Activated naive CD4-positive, alpha-beta T cell treated with Interleukin-2 at 50 U/mL for 16 hours (primary cell): Measurements from ENCODE around the gene CCDC71.

Experiments
- DNase-seq: peaks from one replicate; pipeline ENCODE4 v3.0.0-alpha.2; 2020

The CCDC71 gene

DNA sequence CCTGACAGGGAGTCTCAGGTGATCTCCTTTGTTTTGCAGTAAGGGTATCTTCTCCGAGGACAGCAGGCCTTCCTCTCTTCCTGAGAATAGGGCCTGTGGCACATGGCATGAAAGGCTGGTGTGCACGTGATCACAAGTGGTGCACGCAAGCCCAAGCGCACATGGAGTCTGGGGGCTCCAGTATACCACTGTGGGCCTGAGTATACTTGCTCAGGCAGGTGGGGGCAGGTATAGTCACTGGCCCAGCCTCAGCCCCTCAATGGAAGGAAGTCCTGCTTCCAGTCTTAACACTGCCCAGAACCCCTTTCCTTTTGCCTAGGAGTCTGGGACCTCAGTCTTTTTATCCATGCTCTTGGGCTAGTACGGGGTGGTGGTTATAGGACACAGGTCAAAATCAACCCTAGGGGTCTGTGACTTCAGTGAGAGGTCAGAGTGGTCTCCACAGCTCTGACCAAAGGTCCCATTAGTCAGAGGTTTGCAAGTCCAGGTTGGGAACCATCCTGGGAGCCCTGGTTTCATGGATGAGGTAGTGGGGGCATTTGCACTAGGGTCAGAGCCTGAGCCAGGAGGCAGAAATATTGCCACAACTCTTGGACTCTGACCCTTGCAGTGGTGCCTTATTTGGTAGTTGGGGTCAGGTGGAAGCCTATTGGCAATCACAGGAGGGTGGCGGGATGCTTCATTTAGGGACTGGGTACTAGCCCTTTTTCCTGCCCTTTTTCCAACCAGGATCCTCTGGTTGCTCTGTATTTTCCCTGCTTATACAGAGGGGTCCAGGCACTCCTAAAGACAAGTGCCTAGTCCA is 823 bp upstream of the CCDC71 start:
- no peak for DNase-seq

DNA sequence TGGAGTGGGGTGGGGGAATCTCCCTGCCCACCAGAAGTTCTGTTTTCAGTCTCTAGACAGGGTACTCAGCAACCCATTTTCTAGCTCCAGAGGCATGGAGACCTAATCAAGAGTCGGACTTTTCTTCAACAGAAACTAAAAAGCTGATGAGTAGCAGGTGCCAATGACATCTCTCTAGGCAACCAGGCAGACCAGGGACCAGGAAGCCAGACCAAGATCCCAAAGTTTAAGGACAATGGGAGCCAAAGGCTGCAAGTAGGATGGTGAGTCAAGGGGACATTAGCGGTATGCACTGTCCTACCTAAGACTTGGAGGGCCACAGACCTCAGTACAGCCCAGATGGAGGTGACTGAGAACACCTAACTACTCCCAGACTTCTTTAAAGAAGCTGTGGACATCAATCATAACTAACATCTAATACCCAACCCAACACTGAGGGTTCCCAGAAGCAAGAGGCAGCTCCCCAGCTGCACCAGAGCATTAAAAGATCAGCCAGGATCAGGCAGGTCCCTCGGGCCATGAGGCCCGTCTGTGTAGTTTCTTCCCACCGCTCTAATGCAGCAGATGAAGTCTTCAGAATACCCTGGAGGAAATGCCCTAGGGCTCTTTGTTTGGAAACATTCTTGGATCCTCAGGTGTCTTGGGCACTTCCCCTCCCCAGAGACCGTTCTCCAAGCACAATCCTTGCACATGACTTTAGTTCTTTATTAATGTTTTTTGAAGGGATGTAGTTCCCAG is 979 bp downstream of the CCDC71 start:
- DNase-seq: no peak

DNA sequence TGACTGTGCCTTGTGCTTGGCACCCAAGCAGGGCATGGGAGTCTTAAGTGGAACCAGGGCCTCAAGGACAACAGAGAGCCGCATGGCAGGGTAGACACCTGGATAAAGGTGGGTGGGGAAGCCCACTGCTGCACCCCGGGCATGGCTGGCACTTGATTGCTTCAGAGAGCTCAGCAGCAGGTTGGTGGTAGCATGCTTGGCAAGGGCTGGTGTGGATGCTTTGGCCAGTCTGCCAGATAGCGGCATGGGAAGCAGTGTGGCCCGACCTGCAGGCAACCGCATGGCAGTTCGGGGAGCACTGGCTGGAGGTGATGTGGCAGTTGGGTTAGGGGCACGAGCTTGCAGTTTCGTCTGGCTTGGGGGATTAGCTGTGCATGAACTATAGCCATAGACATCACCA is 2.5 kb downstream of the CCDC71 start:
- no peak for DNase-seq

DNA sequence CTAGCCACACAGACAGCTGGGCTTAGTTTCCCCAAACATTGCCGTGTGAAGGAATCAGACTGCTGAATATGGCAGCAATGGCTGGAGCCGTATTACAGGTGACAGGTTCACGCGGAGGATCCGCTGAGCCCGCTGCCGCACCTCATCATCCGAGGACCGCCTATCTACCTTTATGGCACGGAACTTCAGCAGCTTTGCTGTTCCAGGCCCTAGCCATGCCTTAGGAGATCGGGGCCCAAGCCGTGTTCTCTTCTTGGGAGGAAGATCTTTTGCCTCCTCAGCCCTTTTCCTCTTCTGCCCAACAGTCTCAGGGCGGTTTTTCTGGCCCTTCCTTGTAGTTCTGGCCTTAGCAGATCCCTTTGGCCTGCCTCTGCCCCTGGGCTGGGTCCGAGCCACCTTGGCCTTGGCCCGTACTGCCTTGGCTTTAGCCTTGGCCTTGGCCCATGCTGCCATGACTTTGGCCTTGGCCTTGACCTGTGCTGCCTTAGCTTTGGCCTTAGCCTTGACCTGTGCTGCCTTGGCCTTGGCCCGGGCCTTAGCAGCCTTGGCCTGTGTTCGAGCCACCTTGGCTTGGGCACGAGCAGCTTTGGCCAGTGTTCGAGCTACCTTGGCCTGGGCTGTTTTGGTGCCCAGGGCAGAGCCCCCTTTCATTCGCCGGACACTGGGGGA is 3.2 kb downstream of the CCDC71 start:
- no peak for DNase-seq

DNA sequence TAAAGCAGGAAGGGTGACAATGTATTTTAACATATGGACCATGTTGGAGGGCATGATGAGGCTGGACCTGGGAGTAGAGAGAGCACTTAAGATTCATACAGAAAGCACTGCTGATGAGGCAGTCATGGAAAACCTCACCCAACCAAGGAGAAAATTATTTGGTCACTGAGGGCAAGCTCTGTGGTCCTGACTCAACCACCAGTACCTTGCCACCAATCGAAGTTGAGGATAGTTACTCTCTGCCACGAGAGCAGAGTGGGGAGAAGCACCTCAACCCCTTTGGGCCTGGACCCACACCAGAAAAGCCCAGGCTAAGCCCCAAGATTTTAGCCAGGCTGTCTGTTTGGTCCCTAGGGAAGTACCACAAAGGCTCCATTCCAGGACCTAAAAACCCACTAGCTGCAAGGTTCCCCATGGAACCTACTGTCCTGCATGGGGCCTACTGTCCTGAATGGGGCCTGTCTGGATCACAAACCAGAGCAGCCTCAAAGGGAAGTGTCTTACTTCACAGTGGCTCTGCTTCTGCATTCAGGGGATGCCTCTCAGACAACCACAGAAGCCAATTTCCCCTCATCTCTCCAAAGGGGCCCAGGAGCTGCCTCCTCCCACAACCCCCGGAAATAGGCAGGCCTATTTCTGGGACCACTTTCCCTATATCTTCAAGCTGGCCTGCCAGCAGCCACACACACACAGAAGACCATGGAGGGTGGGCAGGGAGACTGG is 4.2 kb downstream of the CCDC71 start:
- DNase-seq: no peak

DNA sequence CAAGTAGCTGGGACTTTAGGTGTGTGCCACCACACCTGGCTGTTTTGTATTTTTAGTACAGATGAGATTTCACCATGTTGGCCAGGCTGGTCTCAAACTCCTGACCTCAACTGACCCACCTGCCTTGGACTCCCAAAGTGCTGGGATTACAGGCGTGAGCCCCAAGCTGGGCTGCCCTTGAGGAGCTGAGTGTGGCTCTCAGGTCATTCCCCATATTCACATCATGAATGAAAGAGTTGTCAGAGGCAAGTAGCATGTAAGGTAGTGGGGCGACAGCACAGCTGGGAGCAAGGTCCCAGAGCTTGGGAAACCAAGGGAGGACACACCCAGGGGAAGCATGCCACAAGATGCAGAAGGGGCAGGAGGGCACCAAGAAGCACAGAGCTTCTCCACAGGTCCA is 4.9 kb downstream of the CCDC71 start:
- no peak for DNase-seq

DNA sequence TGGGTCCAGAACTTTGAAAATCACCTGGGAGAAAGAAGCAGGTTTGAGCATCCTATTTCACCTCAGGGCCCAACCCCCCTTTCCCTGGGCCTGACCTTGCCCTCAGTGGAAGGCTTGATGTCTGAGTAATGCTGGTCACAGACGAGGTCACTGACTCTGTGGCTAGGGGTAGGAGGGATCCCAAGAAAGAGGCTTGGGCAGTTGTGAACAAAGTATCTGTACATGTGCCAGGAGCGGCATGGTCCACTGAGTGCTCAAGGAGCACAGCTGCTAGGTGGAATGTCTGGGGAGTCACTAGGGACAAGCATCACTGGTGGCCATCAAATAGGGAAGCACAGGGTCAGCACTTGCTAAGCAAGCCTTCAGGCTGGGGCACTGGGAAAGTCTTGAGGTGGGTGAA is 7.3 kb downstream of the CCDC71 start:
- no peak for DNase-seq

DNA sequence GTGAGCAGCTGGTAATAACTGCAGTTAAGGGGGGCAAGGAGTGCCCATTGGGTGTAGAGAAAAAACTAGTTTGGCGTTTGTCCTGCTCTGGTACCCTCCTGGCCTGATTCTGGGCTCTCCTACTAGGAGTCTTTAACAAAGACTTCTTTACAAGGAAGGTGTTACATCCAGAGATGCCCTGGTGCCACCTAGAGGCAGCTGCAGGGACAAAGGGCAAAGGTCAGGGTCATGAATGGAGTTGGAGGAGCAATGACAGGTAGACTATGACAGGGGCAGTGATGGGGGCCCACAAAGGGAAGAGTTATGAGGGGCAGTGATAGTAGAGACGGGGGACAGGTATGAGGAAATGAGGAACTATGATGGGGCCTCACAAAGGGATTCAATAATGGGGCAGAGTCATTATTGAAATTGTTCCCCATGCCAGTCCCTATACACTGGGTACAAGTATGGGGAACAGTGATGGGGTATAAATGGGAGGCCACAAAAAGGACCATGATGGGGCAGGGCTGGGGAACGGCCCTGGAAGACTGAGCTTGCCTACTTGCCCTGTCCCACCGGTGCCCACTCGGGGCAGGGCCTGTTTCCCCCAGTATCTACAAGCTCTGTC is 7.9 kb downstream of the CCDC71 start:
- DNase-seq: peak; percentile 62

DNA sequence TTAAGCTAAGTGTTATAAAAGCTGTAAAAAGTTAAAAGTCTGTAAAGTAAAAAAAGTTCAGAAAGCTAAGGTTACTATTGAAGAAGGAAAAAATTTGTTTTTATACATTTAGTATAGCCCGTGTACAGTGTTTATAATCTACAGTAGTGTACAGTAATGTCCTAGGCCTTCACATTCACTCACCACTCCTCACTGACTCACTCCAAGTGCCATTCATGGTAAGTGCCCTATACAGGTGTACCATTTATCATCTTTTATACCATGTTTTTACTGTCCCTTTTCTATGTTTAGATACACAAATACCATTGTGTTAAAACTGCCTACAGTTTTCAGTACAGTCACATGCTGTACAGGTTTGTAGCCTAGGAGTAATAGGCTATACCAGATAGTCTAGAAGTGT is 8.8 kb downstream of the CCDC71 start:
- no peak for DNase-seq

DNA sequence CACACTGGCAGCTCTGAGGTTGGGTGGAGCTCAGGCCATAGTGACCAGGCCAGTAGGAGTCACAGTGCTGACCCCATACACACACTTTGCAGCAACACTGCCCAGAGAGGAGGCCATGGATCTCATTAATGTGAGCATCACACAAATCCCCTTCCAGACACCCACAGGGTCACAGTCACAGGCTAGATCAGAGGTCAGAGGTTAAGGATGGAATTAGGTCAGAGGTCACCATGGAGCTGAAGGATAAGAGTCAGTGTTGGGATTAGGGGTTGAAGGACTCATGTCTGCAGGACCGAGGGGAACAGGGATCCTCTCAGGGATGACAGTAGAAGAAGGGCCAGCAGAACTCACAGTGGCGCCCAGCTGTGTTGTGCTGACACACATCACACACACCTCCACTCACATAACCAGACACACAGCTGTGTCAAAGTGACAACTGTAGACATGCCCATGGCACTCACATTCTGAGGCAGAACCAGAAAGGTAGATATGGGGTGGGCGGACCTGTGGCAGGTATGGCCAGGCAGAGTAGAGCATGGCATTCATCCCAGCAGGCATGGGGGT is 12.7 kb downstream of the CCDC71 start:
- DNase-seq: no peak

DNA sequence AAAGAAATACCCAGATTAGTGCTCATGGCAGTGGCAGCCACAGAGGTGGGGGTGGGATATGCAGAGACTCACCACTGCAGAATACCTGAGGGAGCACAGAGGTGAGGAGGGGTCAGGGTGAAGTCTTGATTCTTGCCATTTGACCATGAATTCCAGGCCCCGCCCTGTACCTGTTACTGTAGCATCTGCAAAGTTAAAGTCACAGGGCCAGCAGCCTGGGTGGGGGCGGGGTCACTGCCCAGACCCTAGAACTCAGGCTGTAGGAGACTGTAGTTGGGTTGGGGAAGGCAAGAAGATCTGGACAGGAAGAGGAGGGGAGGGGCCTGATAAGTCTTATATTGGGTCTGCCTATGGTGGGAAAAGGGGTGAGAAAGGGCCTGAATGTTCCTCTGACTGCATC is 14.5 kb downstream of the CCDC71 start:
- no peak for DNase-seq

DNA sequence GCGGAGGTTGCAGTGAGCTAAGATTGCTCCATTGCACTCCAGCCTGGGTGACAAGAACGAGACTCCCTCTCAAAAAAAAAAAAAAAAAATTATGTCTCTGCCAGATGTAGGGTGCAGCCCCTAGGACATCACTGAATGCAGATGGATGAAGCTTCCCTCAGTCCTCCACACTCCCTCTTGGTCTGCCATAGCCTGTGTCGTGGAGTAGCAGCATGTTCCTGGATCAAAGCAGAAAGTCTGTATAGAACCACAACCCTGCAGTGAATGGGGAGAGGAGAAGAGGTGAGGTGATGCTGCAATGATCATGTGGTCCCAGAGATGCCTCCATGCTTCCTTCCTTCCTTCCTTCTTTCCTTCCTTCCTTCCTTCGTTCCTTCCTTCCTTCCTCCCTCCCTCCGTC is 18.0 kb downstream of the CCDC71 start:
- no peak for DNase-seq

DNA sequence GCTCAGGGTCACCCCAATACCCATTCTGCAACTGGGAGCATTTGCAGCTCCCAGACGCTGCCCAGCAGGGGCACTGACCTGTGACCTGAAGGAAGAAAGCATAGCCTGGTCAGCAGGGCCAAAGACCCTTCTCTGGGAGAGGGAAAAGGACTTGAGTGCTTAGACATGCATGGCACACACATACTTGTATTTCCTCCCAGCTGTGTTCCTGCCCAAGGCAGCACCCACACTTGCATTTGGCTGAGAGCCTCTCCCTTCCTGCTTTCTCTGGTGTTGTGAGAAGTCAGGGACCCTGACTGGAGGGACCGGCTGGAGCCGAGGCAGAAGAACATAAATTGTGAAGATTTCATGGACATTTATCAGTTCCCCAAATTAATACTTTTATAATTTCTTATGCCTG is 26.1 kb downstream of the CCDC71 start:
- DNase-seq: no peak

DNA sequence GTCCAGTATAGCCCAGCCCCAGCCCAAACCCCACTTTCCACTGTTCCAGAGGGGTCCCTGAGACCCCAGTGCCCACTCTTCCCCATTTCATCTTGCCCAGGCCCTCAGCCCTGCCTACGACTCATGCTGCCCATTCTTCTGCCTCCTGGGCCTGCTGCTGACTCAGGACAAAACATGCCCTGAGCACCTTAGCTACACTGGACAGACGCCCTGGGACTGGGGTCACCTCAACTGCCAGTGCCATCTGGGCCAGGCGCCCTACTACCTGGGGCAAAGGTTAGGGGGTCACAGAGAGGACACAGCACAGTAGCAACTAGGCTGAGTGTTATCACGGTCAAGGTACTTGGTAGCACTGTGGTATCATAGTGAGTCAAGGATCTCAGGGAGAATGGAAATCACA is 30.6 kb downstream of the CCDC71 start:
- DNase-seq: no peak

DNA sequence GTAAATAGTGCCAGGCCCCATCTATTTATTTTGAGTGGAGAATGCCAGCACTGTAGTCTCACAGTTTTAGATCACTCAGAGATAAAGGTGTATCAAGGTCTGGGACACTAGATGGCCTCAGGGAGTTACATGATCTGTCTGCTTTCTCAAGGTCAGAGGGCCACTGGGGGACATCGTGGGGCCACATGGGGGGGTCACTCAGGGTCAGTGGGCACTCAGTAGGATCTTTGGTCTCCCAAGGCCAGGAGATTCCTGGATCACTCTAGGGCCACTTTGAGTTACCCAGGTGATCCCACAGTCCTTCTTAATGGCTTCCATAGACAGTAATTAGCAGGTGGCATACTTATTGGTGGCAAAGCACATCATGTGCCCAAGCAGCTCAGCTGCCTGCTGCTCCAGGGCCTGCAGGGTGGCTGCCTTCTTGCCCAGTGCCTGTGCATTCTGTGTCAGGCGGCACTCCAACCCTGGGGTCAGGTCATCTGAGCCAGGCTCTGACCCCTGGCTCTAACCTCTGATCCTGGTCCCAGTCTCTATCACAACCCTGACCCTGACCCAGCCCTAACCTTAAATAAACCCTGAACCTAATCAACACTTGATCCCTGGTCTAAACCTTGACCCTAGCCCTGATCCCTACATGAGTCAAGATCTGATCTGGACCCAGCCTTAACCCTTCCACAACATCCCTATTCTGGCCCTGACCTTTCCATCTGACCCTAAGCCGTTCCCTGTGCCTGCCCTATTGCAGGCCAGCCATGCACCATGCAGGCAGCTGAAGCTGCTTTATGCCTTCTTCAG is 31.5 kb downstream of the CCDC71 start:
- no peak for DNase-seq

DNA sequence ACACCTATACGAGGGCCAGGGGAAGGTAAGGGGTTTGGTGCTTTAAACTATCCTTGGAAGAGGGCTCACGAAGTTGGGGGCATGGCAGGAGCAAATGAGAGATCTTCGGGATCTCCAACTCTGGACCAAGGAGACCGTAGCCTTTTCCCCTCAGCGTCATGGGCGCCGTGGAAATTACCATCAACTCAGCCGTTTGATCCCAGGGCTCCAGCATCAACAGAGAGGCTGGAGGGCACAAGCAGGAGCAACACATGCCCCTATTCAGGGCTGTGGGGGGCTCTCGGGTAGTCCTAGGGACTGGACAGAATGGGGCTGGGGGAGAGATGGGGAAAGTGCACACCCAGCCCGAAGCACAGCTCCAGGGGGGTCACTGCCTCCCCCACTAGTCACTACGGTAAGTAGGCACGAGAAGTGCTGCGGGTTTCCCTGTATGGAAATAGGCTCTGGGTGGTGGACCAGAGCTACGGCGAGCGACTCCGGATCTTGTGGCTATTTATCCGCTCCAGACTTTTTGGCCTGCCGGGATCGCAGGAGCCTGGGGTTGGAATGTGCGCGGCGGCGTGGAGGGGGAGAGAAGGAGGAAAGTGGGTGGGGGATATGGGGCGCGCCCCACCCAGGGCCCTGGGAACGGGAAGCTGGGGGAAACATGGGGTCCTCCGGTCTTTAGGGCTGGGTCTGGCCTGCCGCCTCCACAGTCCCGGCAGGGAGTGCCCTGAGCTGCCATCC is 32.7 kb downstream of the CCDC71 start:
- no peak for DNase-seq

DNA sequence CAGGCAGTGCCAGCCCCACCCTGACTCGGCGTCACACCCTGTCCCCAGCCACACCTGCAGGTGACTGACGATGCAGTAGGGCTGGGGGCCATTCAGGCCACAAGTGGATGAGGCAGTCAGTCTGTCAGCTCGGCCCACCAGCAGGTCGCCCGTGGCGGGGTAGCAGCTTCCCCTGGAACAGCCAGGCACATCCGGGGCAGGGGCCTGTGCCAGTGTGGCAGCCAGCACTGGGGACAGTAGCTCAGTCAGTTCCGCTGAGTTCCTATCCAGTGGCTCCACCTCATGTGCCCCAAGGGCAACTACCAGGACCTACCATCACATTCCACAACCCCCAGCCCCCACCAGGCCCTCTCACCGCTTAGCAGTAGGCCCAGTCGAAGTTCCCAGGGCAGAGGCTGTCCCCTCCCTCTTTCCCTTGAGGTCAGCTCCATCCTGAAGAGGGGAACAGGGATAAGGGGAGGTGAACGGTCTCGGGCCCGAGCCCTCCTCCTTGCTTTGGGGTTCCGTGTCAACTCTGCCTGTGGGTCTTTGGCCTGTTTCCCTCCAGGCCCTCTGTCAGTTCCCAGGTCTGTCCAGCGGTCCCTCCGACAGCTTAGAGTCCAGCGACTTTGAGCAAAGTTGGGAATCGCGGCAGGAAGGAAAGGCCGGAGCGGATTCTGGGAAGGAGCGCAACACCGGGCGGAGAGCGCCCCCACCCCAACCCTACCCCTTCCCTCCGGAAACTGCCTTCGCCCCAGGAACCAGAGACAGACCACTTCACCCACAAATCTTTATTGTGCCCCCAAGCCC is 33.5 kb downstream of the CCDC71 start, which contains the start of gene LAMB2:
Gene LAMB2, minus strand, starts transcription at position 614 of the 789 bp plus-strand sequence. Its CDS starts 183 bp downstream, at position 431.
- no peak for DNase-seq

DNA sequence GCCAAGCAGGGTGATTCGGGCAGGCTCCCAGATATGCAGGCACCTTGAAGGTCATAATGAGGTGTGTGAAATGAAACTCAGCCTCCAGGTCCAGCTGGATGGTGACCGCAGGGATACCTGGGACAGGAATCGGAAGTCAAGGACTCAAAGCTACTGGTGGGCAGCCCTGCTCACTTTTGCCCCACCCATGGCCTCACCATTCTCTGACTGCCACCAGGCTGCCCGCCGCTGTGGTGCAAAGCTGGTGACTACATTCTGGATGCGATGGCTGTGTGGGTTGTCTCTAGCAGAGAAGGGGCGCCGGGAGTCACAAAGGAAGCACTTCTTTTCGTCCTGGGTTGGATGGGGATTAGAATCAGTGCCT is 34.1 kb downstream of the CCDC71 start:
- no peak for DNase-seq

DNA sequence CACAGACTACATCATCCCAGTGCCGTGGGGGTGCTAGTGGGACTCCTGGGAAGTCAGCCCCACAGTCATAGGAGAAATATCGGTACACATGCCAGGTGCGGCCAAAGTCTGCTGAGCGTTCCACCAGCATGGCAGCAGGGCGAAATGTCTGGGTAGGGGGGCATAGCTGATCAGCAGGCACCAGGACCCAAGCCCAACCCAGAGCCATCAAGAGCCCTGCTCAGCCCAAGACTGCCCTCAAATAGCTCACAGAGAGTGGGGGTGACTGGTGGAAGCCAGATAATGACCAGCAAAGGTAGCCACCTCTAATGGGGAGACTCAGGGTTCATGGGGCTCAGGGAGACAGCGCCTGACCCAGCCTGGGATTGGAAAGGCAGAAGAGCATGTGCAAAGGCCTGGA is 34.6 kb downstream of the CCDC71 start:
- no peak for DNase-seq

DNA sequence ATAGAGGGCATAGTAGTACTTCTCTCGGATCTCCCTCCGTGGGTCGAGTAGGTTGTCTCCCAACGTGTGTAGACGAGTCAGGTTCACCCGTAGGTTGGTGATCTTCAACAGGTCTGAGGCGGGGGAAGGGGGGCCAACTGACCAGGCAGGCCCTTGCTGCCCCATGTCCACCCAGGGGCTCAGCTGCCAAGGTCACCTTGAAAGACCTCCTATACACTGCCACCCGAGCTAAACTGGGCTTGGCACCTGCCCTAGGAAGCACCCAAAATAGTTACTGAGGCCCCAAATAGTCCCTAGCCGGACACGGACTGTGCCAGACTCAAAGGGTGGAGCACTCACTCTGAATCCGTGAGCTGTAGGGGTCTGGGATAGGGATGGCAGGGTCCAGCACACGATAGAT is 35.1 kb downstream of the CCDC71 start:
- no peak for DNase-seq
